Measurements from ENCODE around the gene TBX15. TPM values are rescaled to one million over a fixed set of nuclear protein-coding genes. Genes with fewer than 3 reads are reported as not detected.

The TBX15 gene
- total and polyA plus RNA-seq, 2 experiments from 2014 or later, result 0.21 TPM; not detected in 1

DNA sequence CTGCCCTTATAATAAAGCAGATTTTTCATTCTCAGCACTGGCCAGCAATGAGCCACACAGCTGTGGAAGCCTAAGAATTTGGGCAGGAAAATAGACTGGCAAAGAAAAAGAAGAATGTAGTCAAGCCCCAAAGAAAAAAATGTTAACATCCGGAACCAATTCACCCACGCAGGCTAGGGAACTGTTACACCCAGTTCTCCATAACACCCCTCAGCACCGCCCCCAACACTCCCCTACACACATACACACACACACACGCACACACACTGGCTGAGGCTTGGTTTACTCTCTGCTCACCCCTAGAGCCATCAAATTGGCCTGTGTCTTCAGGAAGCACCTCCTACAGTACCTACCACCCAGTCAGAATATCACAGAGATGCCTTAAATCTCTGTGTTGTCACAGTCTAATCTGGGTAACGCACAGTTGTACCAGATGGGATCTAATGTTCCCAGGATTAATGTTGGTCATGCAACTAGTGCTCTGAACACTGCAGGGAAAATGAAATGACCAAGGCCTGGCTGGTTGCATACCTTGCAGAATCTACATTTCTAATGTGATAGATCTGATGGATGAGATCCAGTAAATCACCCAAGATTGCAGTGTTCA lies 14.5 kb downstream of the TBX15 start:
- Histone ChIP-seq H2AFZ (no peak overlapping the region), H3K4me1 (ENCODE audit: insufficient read depth) (peaks cover 1% of the 10 kb centered on the region; the same call in 1 of the 2 replicates), H3K79me2 (replicated peaks; ENCODE audit: insufficient read depth) (no peaks in the 10 kb centered on the region), H3K4me2 (no peak overlapping the region), H3F3A (replicated peaks; ENCODE audit: low read depth) (no peaks in the 10 kb centered on the region), H3K9me2 (ENCODE audit: insufficient read depth) (no peaks in the 10 kb centered on the region), H3K36me3 (ENCODE audit: insufficient read depth) (no peaks in the 10 kb centered on the region), H4K20me1 (replicated peaks; ENCODE audit: insufficient read depth) (no peaks in the 10 kb centered on the region), H3K27ac (ENCODE audit: low read depth) (no peak overlapping the region), H3K4me3 (no peak overlapping the region), H3K27me3 (ENCODE audit: insufficient read depth) (peaks cover 54% of the 10 kb centered on the region)
- Mint-ChIP-seq H3K4me3 (no peak overlapping the region), H3K27ac (no peak overlapping the region), H3K4me1 (no peaks in the 10 kb centered on the region), H3K9me3 (no peaks in the 10 kb centered on the region), H3K27me3 (ENCODE audit: insufficient read depth, low read depth, poor library complexity) (peaks cover 31% of the 10 kb centered on the region), H3K36me3 (ENCODE audit: low read depth) (no peaks in the 10 kb centered on the region)
- DNase-seq (ENCODE audit: low spot score) (no peak), ATAC-seq (no peak)
- TF ChIP-seq, protein P1, sequence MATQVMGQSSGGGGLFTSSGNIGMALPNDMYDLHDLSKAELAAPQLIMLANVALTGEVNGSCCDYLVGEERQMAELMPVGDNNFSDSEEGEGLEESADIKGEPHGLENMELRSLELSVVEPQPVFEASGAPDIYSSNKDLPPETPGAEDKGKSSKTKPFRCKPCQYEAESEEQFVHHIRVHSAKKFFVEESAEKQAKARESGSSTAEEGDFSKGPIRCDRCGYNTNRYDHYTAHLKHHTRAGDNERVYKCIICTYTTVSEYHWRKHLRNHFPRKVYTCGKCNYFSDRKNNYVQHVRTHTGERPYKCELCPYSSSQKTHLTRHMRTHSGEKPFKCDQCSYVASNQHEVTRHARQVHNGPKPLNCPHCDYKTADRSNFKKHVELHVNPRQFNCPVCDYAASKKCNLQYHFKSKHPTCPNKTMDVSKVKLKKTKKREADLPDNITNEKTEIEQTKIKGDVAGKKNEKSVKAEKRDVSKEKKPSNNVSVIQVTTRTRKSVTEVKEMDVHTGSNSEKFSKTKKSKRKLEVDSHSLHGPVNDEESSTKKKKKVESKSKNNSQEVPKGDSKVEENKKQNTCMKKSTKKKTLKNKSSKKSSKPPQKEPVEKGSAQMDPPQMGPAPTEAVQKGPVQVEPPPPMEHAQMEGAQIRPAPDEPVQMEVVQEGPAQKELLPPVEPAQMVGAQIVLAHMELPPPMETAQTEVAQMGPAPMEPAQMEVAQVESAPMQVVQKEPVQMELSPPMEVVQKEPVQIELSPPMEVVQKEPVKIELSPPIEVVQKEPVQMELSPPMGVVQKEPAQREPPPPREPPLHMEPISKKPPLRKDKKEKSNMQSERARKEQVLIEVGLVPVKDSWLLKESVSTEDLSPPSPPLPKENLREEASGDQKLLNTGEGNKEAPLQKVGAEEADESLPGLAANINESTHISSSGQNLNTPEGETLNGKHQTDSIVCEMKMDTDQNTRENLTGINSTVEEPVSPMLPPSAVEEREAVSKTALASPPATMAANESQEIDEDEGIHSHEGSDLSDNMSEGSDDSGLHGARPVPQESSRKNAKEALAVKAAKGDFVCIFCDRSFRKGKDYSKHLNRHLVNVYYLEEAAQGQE (IDR thresholded peaks at IDR 0.05; ENCODE audit: unreplicated experiment), result no peak
- TF ChIP-seq STAT1 (IDR thresholded peaks at IDR 0.05; ENCODE audit: unreplicated experiment), result no peak
- TF ChIP-seq ZNF114 (CRISPR knock-in tag; IDR thresholded peaks at IDR 0.05), result no peak
- TF ChIP-seq ETS1 (IDR thresholded peaks at IDR 0.05), result no peak
- TF ChIP-seq NANOG (IDR thresholded peaks at IDR 0.05; ENCODE audit: borderline replicate concordance), result no peak
- no peak for TF ChIP-seq CREB1 (CRISPR knock-in tag; IDR thresholded peaks at IDR 0.05; ENCODE audit: low read depth)
- TF ChIP-seq POLR2AphosphoS5 (IDR thresholded peaks at IDR 0.05; ENCODE audit: low read depth), result no peak
- no peak for TF ChIP-seq ZNF462 (CRISPR knock-in tag; IDR thresholded peaks at IDR 0.05)
- TF ChIP-seq EZH2phosphoT487 (IDR thresholded peaks at IDR 0.05; ENCODE audit: unreplicated experiment), result no peak
- no peak for TF ChIP-seq ZNF331 (CRISPR knock-in tag; IDR thresholded peaks at IDR 0.05; ENCODE audit: low read depth)
- TF ChIP-seq JUNB (IDR thresholded peaks at IDR 0.05; ENCODE audit: unreplicated experiment), result no peak
- no peak for TF ChIP-seq EZH2 (IDR thresholded peaks at IDR 0.05; ENCODE audit: low read depth, unreplicated experiment)
- TF ChIP-seq CTCF (conservative IDR thresholded peaks at IDR 0.05; ENCODE audit: low read depth in 2 of 2), result no peak

All from GM23338 (cell line).